Measurements from ENCODE around the gene HERC2.

- TF ChIP-seq CTCF (IDR thresholded peaks at IDR 0.05) (peak in 5 of 7 experiments; percentile 35 to 65 (median 57)), EP300 (IDR thresholded peaks at IDR 0.05) (no peak), POLR2A (IDR thresholded peaks at IDR 0.05) (no peak)
These were observed 235.7 kb downstream of the HERC2 start for GRCh38 chr15:28086175-28086703.

Measured in stomach (tissue), 4 donors.